ENCODE data around the gene CDHR4.
"Not testable (repeated sequence)": the region's sequence is repeated elsewhere in the genome, so short reads cannot be mapped to it uniquely, and the experiment has no call there.

CDHR4 gene

GRCh38 chr3:49790626-49791411, 8.9 kb downstream of the CDHR4 start:
- no peak for DNase-seq (ENCODE audit: low spot score)
- no peak for TF ChIP-seq CTCF (conservative IDR thresholded peaks at IDR 0.05; ENCODE audit: low read depth)
- CTCF ChIA-PET: no interaction called here
- H3K27ac ChIP-seq: no peak overlapping the region
- POLR2A ChIA-PET (ENCODE audit: low non-redundant PET): interaction anchor here (0.7 kb wide), 1 partner anchor 20 kb away, joined by 3 read pairs; no protein-coding TSS in a partner anchor

GRCh38 chr3:49788056-49788455, 11.6 kb downstream of the CDHR4 start:
- no peak for TF ChIP-seq CTCF (conservative IDR thresholded peaks at IDR 0.05; ENCODE audit: low read depth)
- DNase-seq (ENCODE audit: low spot score): no peak
- CTCF ChIA-PET: no interaction called here
- H3K27ac ChIP-seq: no peak overlapping the region
- POLR2A ChIA-PET (ENCODE audit: low non-redundant PET): no interaction called here

- peak overlapping the region; percentile 83 for H3K27ac ChIP-seq
- POLR2A ChIA-PET (ENCODE audit: low non-redundant PET): no interaction called here
- CTCF ChIA-PET: no interaction called here
- no peak for TF ChIP-seq CTCF (conservative IDR thresholded peaks at IDR 0.05; ENCODE audit: low read depth)
- no peak for DNase-seq (ENCODE audit: low spot score)
Observed at GRCh38 chr3:49787536-49787935, 12.1 kb downstream of the CDHR4 start.

GRCh38 chr3:49787182-49787464, 12.6 kb downstream of the CDHR4 start:
- H3K27ac ChIP-seq: peak overlapping the region; percentile 83
- TF ChIP-seq CTCF (conservative IDR thresholded peaks at IDR 0.05; ENCODE audit: low read depth): no peak
- DNase-seq (ENCODE audit: low spot score): no peak
- CTCF ChIA-PET: no interaction called here
- POLR2A ChIA-PET (ENCODE audit: low non-redundant PET): no interaction called here

GRCh38 chr3:49786357-49787181, 13.1 kb downstream of the CDHR4 start, which contains the start of gene IP6K1:
IP6K1 (minus strand) TSS chr3:49786542; CDS start chr3:49748040, 38,502 bp downstream.
- POLR2A ChIA-PET (ENCODE audit: low non-redundant PET): no interaction called here
- peak; percentile 100 for DNase-seq (ENCODE audit: low spot score)
- no peak for TF ChIP-seq CTCF (conservative IDR thresholded peaks at IDR 0.05; ENCODE audit: low read depth)

GRCh38 chr3:49785565-49786356, 13.9 kb downstream of the CDHR4 start:
- TF ChIP-seq CTCF (conservative IDR thresholded peaks at IDR 0.05; ENCODE audit: low read depth): no peak
- POLR2A ChIA-PET (ENCODE audit: low non-redundant PET): no interaction called here
- CTCF ChIA-PET: interaction anchor here (1.1 kb wide), 1 partner anchor 54 kb away, joined by 4 read pairs; no protein-coding TSS in a partner anchor
- H3K27ac ChIP-seq: peak overlapping the region; percentile 83
- peak; percentile 28 for DNase-seq (ENCODE audit: low spot score)

More at GRCh38 chr3:49786357-49787181, 13.1 kb downstream of the CDHR4 start, which contains the start of gene IP6K1:
- H3K27ac ChIP-seq: peak within 1 kb of the TSS; percentile 83
- CTCF ChIA-PET: interaction anchor here (1.1 kb wide), 1 partner anchor 53 kb away, joined by 4 read pairs; no protein-coding TSS in a partner anchor

- CTCF ChIA-PET: interaction anchor here (0.6 kb wide), 1 partner anchor 405 kb away, joined by 3 read pairs; no protein-coding TSS in a partner anchor
- H3K27ac ChIP-seq: peak overlapping the region; percentile 9; the same call in 1 of the 2 replicates
- DNase-seq (ENCODE audit: low spot score); POLR2A ChIA-PET (ENCODE audit: low non-redundant PET): not testable (repeated sequence)
Observed at GRCh38 chr3:49782277-49782676, 17.4 kb downstream of the CDHR4 start.

All from RWPE1 (cell line).